Thyroid gland (tissue), 4 donors: ENCODE measurements around the gene NODAL. TPM values are rescaled to one million over a fixed set of nuclear protein-coding genes. Genes with fewer than 3 reads are reported as not detected.

Experiments
- DNase-seq, 2 donors: peaks; one replicate each; pipeline ENCODE4 v3.0.0-alpha.2; 2019
- H3K27ac ChIP-seq, 3 donors: fragments of 200-600 bp; sonication (generic); 1 replicate in 2 of 3; 2 replicates in 1 of 3; pipeline ENCODE4 v1.5.1; 2016 to 2019; ENCODE audit warnings: mild to moderate bottlenecking in 1 of 3, moderate library complexity in 1 of 3
- H3K27me3 ChIP-seq: fragments of 200-600 bp; sonication (generic); one replicate; pipeline ENCODE4 v1.5.1; 2019
- H3K36me3 ChIP-seq, 2 donors: fragments of 200-600 bp; sonication (generic); one replicate each; pipeline ENCODE4 v1.5.1; 2016 to 2019
- H3K4me1 ChIP-seq, 2 donors: fragments of 200-600 bp; sonication (generic); one replicate each; pipeline ENCODE4 v1.5.1; 2017 to 2019
- H3K4me3 ChIP-seq, 3 donors: fragments of 200-600 bp; sonication (generic); replicated peaks in 1 of 3; 1 replicate in 2 of 3; 2 replicates in 1 of 3; pipeline ENCODE4 v1.5.1; 2016; ENCODE audit warnings: mild to moderate bottlenecking in 1 of 3
- H3K9me3 ChIP-seq: fragments of 200-600 bp; sonication (generic); one replicate; pipeline ENCODE4 v1.5.1; 2017
- CTCF ChIP-seq, 6 experiments: fragments of 200-600 bp in 3 of 6; fragments of 450-650 bp in 3 of 6; sonication (generic) in 3 of 6; IDR thresholded peaks; one replicate each; pipeline ENCODE4 v1.5.1; 2016 to 2019; ENCODE audit warnings: antibody characterized with exemption in 6 of 6, mild to moderate bottlenecking in 2 of 6, inconsistent platforms in 1 of 6, moderate library complexity in 1 of 6
- POLR2A ChIP-seq, 2 donors: fragments of 450-650 bp; IDR thresholded peaks; one replicate each; pipeline ENCODE4 v1.6.1; 2017; ENCODE audit warnings: antibody characterized with exemption in 2 of 2, mild to moderate bottlenecking in 2 of 2, moderate library complexity in 1 of 2
- WGBS, 2 donors: methylation state at CpG; one replicate each; pipeline ENCODE4 v1.1.5; 2017; 5-methylcytosine and 5-hydroxymethylcytosine counted together
- intact Hi-C: fragments of 100-400 bp; cut with DNase I; formaldehyde crosslinking; loops from one replicate; pipeline ENCODE4 v1.15.1; 2023
- total RNA-seq, 4 donors: library from RNA; depleted of rRNA; stranded (reverse); fragments of >200 nt; gene quantifications; one replicate each; pipeline ENCODE4 v1.2.3, GENCODE V29; 2016

NODAL gene
- total RNA-seq, 4 donors from 2014 or later: not detected

- no peak for TF ChIP-seq POLR2A (IDR thresholded peaks at IDR 0.05)
- no peak for TF ChIP-seq CTCF (IDR thresholded peaks at IDR 0.05)
- no peaks in the 10 kb centered on the region for H3K36me3 ChIP-seq
- no peak overlapping the region for H3K4me3 ChIP-seq
- peaks cover 5 to 11% of the 10 kb centered on the region in 2 donors for H3K4me1 ChIP-seq
- no peaks in the 10 kb centered on the region for H3K27me3 ChIP-seq
- no peaks in the 10 kb centered on the region for H3K9me3 ChIP-seq
- intact Hi-C loops: no loop called here
- DNase-seq: no peak
- no peak overlapping the region for H3K27ac ChIP-seq
- 56 to 63% methylated on average over 5 to 6 of the region's 6 CpGs for WGBS, 2 donors
These were observed 13.7 kb upstream of the NODAL start for GRCh38 chr10:70455213-70455630.

- DNase-seq: peak in 1 of 2 donors; percentile 15
- H3K4me3 ChIP-seq: no peak overlapping the region
- H3K4me1 ChIP-seq: no peaks in the 10 kb centered on the region
- TF ChIP-seq POLR2A (IDR thresholded peaks at IDR 0.05): no peak
- no peak for TF ChIP-seq CTCF (IDR thresholded peaks at IDR 0.05)
- intact Hi-C loops: no loop called here
- H3K27ac ChIP-seq: no peak overlapping the region
- no peaks in the 10 kb centered on the region for H3K9me3 ChIP-seq
- 45 to 50% methylated on average over 2 of the region's 2 CpGs for WGBS, 2 donors
- no peaks in the 10 kb centered on the region for H3K27me3 ChIP-seq
- H3K36me3 ChIP-seq: no peaks in the 10 kb centered on the region
These were observed 6.8 kb upstream of the NODAL start for GRCh38 chr10:70448236-70448635.

- no peak for DNase-seq
- 71 to 80% methylated on average over 8 of the region's 8 CpGs for WGBS, 2 donors
These were observed 4.5 kb upstream of the NODAL start for GRCh38 chr10:70445718-70446657.

GRCh38 chr10:70444744-70445143 is 3.3 kb upstream of the NODAL start:
- H3K27ac ChIP-seq: no peak overlapping the region
- WGBS, 2 donors: 96 to 100% methylated on average over 4 of the region's 4 CpGs
- H3K9me3 ChIP-seq: no peaks in the 10 kb centered on the region
- no peaks in the 10 kb centered on the region for H3K36me3 ChIP-seq
- TF ChIP-seq POLR2A (IDR thresholded peaks at IDR 0.05): no peak
- no peak for TF ChIP-seq CTCF (IDR thresholded peaks at IDR 0.05)
- peaks cover 17% of the 10 kb centered on the region for H3K27me3 ChIP-seq
- DNase-seq: no peak
- H3K4me3 ChIP-seq: no peak overlapping the region
- intact Hi-C loops: no loop called here
- H3K4me1 ChIP-seq: peaks cover 5 to 15% of the 10 kb centered on the region in 2 donors

More at GRCh38 chr10:70445718-70446657, 4.5 kb upstream of the NODAL start:
- no peak overlapping the region for H3K4me3 ChIP-seq
- H3K9me3 ChIP-seq: no peaks in the 10 kb centered on the region
- TF ChIP-seq CTCF (IDR thresholded peaks at IDR 0.05) (no peak), POLR2A (IDR thresholded peaks at IDR 0.05) (no peak)
- peaks cover 4 to 6% of the 10 kb centered on the region in 2 donors for H3K4me1 ChIP-seq
- H3K36me3 ChIP-seq: no peaks in the 10 kb centered on the region
- H3K27me3 ChIP-seq: peaks cover 6% of the 10 kb centered on the region
- H3K27ac ChIP-seq: no peak overlapping the region
- intact Hi-C loops: no loop called here

GRCh38 chr10:70442332-70442988 is 979 bp upstream of the NODAL start:
- Histone ChIP-seq H3K36me3 (no peaks in the 10 kb centered on the region), H3K4me3 (no peak overlapping the region), H3K4me1 (peaks cover 5 to 15% of the 10 kb centered on the region in 2 donors), H3K27me3 (peaks cover 21% of the 10 kb centered on the region), H3K9me3 (no peaks in the 10 kb centered on the region), H3K27ac (no peak overlapping the region)
- intact Hi-C loops: no loop called here
- DNase-seq: no peak
- no peak for TF ChIP-seq POLR2A (IDR thresholded peaks at IDR 0.05)
- WGBS, 2 donors: 61 to 72% methylated on average over 6 of the region's 6 CpGs
